Naive thymus-derived CD8-positive, alpha-beta T cell (primary cell): ENCODE results near the gene GPR146. TPM values are rescaled to one million over a fixed set of nuclear protein-coding genes. Genes with fewer than 3 reads are reported as not detected.
A peak's percentile ranks its signal among the peaks of the same experiment; 100 is the strongest.
"Not testable (repeated sequence)": the region's sequence is repeated elsewhere in the genome, so short reads cannot be mapped to it uniquely, and the experiment has no call there.

Experiments
- ATAC-seq, 2 donors: fragments of 150-1000 bp; cut with Tn5 transposase in 1 of 2; sonication (Bioruptor Pico), chemical (Tn5 transposase) in 1 of 2; 1 replicate in 1 of 2; 2 replicates in 1 of 2; pipeline ENCODE4 v1.10.0; 2021; ENCODE audit warnings: mild to moderate bottlenecking in 2 of 2, moderate library complexity in 2 of 2
- POLR2A ChIA-PET: fragments of 350-600 bp; sonication (Branson Sonifier 250); formaldehyde crosslinking; loops from one replicate; lab custom pipeline; 2021; ENCODE audit warnings: antibody characterized with exemption; lab: Charles Lee
- DNase-seq, 10 donors: peaks; one replicate each; pipeline versions ENCODE4 v3.0.0 to v3.0.0-alpha.2; 2020 to 2022
- H3K27ac Mint-ChIP-seq, 10 donors: one replicate each; pipeline ENCODE4 v1.8.0; 2020 to 2022; ENCODE audit warnings: mild to moderate bottlenecking in 10 of 10, mixed read lengths in 10 of 10, moderate library complexity in 4 of 10, inconsistent platforms in 1 of 10
- H3K27me3 Mint-ChIP-seq, 5 donors: one replicate each; pipeline ENCODE4 v1.8.0; 2021 to 2022; ENCODE audit warnings: mixed read lengths in 5 of 5
- H3K36me3 Mint-ChIP-seq, 3 donors: one replicate each; pipeline ENCODE4 v1.8.0; 2020 to 2022; ENCODE audit warnings: mixed read lengths in 3 of 3, mild to moderate bottlenecking in 2 of 3, inconsistent platforms in 1 of 3
- H3K4me1 Mint-ChIP-seq, 4 donors: one replicate each; pipeline ENCODE4 v1.8.0; 2021 to 2022; ENCODE audit warnings: mixed read lengths in 4 of 4
- H3K4me3 Mint-ChIP-seq, 10 donors: one replicate each; pipeline ENCODE4 v1.8.0; 2020 to 2022; ENCODE audit warnings: mild to moderate bottlenecking in 10 of 10, mixed read lengths in 10 of 10, moderate library complexity in 6 of 10, inconsistent platforms in 1 of 10
- H3K9me3 Mint-ChIP-seq, 9 donors: one replicate each; pipeline ENCODE4 v1.8.0; 2020 to 2022; ENCODE audit warnings: mixed read lengths in 9 of 9, mild to moderate bottlenecking in 3 of 9, inconsistent platforms in 1 of 9, moderate library complexity in 1 of 9
- polyA plus RNA-seq, 3 donors: library from polyadenylated mRNA; unstranded; fragments of 300-500 nt; fragmentation: Illumina TruSeq; gene quantifications; one replicate each; pipeline ENCODE4 v1.2.3, GENCODE V29; 2021
- total RNA-seq, 8 experiments: library from RNA in 2 of 8; stranded (reverse) in 2 of 8; gene quantifications; one replicate each; pipeline ENCODE4 v1.2.3 and lab custom pipeline; 2021 to 2026

GPR146 gene
- total and polyA plus RNA-seq, 5 experiments from 2014 or later, result 1.4 to 9.5 (median 3.8) TPM

DNA sequence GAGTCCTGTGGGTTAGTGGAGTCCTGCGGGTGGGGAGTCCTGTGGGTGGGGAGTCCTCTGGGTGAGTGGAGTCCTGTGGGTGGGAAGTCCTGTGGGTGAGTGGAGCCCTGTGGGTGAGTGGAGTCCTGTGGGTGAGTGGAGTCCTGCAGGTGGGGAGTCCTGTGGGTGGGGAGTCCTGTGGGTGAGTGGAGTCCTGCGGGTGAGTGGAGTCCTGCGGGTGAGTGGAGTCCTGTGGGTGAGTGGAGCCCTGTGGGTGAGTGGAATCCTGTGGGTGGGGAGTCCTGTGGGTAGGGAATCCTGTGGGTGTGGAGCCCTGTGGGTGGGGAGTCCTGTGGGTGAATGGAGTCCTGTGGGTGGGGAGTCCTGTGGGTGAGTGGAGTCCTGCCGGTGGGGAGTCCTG, 42.3 kb upstream of the GPR146 start:
- H3K9me3 Mint-ChIP-seq, DNase-seq, H3K4me3 Mint-ChIP-seq, POLR2A ChIA-PET, H3K27ac Mint-ChIP-seq, ATAC-seq, H3K27me3 Mint-ChIP-seq, H3K4me1 Mint-ChIP-seq: not testable (repeated sequence)
- H3K36me3 Mint-ChIP-seq, result peaks cover 0 to 10% (median 0%) of the 10 kb centered on the region in 3 donors

- H3K4me1 Mint-ChIP-seq, H3K27ac Mint-ChIP-seq, POLR2A ChIA-PET, H3K4me3 Mint-ChIP-seq, ATAC-seq, H3K9me3 Mint-ChIP-seq, H3K27me3 Mint-ChIP-seq, H3K36me3 Mint-ChIP-seq, DNase-seq: not testable (repeated sequence)
Measured at GRCh38 chr7:1002445-1002844, 41.9 kb upstream of the GPR146 start.

DNA sequence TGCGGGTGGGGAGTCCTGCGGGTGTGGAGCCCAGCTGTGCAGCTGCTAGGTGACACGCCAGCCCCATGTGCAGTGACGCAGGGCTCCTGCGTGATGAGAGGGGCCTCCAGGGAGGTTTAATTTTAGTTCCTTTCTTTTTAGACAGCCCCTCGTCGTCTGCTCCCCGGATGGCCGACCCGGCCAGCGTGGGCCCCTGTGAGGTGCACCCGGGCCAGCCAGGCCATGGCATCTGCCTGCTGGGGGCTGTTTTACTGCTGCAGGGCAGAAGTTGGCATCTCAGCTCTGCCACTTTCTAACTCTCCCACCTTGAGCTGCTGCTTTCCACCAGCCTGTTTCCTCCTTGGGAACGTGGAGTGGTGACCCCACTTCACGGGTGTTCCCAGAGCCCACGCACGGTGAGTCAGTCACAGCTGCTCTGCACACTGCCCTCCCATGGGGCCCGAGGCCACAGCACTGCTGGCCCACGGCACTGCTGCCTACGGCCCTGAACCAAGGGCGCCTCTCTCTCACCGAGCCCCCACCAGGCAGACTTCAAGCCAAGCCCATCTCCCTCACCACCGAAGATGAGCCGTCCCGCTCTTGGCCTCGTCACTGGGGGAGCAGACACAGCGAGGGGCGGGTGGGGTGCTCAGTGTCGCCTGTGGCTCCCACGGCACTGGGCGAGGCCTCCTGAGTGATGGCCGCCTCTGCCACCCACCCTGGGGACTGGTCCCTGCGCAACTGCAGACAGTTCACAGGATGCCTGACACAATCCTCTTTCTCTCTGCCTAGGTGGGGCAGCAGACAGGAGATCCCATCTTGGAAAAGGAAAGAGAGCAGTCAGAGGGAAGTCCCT, 40.1 kb upstream of the GPR146 start:
- DNase-seq (peak in 1 of 10 donors; percentile 21), ATAC-seq (peak in 1 of 2 donors; percentile 61)
- Mint-ChIP-seq H3K4me3 (peak overlapping the region in 2 of 10 donors; percentile 24), H3K36me3 (peaks cover 0 to 5% (median 0%) of the 10 kb centered on the region in 3 donors), H3K9me3 (peaks cover 0 to 1% (median 0%) of the 10 kb centered on the region in 9 donors), H3K27ac (no peak overlapping the region), H3K4me1 (peaks cover 0 to 7% (median 4%) of the 10 kb centered on the region in 4 donors), H3K27me3 (no peaks in the 10 kb centered on the region)
- POLR2A ChIA-PET, result no interaction called here

DNA sequence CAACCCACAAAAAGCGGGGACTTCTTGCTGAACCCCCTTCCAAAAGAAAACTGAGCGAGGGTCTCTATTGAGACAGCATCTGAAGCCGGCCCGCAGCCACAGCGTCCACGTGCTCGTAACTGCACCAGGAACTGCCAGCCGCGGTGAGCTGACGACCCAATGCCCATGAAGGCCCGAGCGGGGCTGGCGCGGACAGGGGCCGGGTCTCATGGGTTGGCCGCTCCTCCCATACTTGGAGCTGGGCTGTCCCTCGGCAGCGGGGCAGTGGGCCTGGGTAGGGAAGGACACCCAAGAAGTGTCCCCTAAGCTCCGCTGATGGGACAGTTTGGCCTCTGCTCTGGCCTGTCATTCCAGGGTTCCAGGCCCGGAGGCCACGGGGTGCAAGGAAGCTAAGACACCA, 39.0 kb upstream of the GPR146 start:
- Mint-ChIP-seq H3K36me3 (peaks cover 0 to 11% (median 0%) of the 10 kb centered on the region in 3 donors), H3K4me1 (peaks cover 0 to 7% (median 4%) of the 10 kb centered on the region in 4 donors), H3K27me3 (no peaks in the 10 kb centered on the region), H3K27ac (no peak overlapping the region), H3K9me3 (peaks cover 0 to 1% (median 0%) of the 10 kb centered on the region in 9 donors), H3K4me3 (no peak overlapping the region)
- no peak for DNase-seq
- ATAC-seq, result no peak
- POLR2A ChIA-PET, result no interaction called here

GRCh38 chr7:1007901-1008300, 36.4 kb upstream of the GPR146 start:
- DNase-seq (no peak), ATAC-seq (no peak)
- Mint-ChIP-seq H3K4me1 (peaks cover 10 to 12% (median 11%) of the 10 kb centered on the region in 4 donors), H3K36me3 (peaks cover 0 to 11% (median 0%) of the 10 kb centered on the region in 3 donors), H3K27me3 (no peaks in the 10 kb centered on the region), H3K4me3 (no peak overlapping the region), H3K27ac (no peak overlapping the region), H3K9me3 (peaks cover 0 to 5% (median 0%) of the 10 kb centered on the region in 9 donors)
- POLR2A ChIA-PET, result no interaction called here

DNA sequence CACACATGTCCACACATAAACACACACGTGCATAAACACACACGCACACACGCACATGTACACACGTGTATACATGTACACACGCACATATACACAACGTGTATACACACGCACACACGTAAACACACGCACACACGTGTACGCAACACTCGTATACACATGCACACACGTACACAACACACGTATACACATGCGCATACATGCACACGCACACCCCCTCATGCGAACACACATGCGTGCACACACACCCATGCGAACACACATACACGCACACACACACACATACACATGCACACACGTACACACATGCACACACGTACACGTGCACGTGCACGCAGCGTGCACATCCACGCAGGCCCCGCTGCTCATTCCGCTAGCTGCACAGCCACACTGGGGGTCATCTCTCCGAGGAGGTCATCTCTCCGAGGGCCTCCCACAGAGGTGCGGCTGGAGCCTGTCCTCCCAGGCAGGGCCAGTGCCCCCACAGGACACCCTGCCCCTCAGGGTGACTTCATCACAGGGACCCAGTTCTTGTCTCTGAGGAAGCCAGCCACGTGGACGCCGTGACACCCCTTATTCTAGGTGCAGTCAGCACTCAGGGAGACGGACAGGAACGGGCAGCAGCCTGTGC, 35.5 kb upstream of the GPR146 start:
- DNase-seq, result no peak
- no peaks in the 10 kb centered on the region for H3K27me3 Mint-ChIP-seq
- peaks cover 10 to 18% (median 14%) of the 10 kb centered on the region in 4 donors for H3K4me1 Mint-ChIP-seq
- ATAC-seq, result no peak
- H3K36me3 Mint-ChIP-seq, result peaks cover 0 to 11% (median 0%) of the 10 kb centered on the region in 3 donors
- POLR2A ChIA-PET, result no interaction called here
- peak overlapping the region in 1 of 10 donors; percentile 32 for H3K27ac Mint-ChIP-seq
- H3K4me3 Mint-ChIP-seq, result no peak overlapping the region
- peaks cover 0 to 5% (median 0%) of the 10 kb centered on the region in 9 donors for H3K9me3 Mint-ChIP-seq

GRCh38 chr7:1009747-1010146, 34.6 kb upstream of the GPR146 start:
- Mint-ChIP-seq H3K4me1 (peaks cover 10 to 23% (median 13%) of the 10 kb centered on the region in 4 donors), H3K9me3 (peaks cover 0 to 5% (median 0%) of the 10 kb centered on the region in 9 donors), H3K27me3 (no peaks in the 10 kb centered on the region), H3K27ac (no peak overlapping the region), H3K4me3 (no peak overlapping the region), H3K36me3 (peaks cover 0 to 11% (median 0%) of the 10 kb centered on the region in 3 donors)
- no peak for ATAC-seq
- POLR2A ChIA-PET, result no interaction called here
- DNase-seq, result no peak

DNA sequence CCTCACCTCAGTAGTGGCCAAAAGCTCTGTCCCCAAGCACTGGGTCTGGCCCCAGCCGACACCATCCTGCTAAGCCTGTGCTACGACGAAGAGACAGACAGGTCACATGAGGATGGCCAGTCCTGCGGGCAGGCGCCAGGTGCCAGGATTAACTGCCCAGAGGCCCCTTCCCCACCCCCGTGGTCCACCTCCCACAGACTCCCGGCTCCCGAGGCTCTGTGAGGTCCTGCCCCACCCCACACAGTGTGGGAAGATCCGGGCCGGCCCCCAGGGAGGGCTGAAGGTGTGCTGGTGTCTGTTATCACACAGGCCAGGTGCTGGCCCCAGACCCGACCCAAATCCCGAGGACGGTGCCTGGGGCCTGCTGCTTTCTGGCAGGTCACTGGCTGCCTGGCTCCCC, 34.1 kb upstream of the GPR146 start:
- Mint-ChIP-seq H3K4me3 (no peak overlapping the region), H3K27ac (no peak overlapping the region), H3K27me3 (no peaks in the 10 kb centered on the region), H3K4me1 (peaks cover 10 to 24% (median 13%) of the 10 kb centered on the region in 4 donors), H3K36me3 (peaks cover 0 to 11% (median 0%) of the 10 kb centered on the region in 3 donors), H3K9me3 (peaks cover 0 to 5% (median 0%) of the 10 kb centered on the region in 9 donors)
- POLR2A ChIA-PET, result no interaction called here
- DNase-seq (no peak), ATAC-seq (no peak)

DNA sequence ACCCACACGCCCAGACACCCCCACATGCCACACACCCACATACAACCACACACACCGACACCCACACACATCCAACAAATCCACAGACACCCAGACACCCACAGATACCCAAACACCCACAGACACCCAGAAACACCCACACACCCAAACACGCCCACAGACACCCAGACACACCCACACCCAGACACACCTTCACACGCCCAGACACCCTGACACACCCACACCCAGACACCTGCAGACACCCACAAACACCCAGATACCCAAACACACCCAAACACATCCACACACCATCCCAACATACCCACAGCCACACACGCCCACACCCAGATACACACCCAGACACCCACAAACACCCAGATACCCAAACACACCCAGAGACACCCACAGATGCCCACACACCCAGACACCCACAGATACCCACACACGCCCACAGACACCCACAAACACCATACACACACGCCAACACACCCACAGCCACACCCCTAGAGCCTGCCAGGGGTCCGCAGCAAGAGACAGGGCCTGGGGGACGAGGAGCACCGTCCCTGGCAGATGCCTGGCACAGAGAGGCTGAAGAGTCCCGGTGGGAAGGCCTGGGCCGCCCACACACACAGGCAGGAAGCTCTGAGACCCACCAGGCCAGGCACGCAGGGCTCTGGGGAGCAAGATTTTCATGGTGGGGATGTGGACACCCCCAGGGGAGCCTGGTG, 32.9 kb upstream of the GPR146 start:
- H3K27ac Mint-ChIP-seq, result peak overlapping the region in 5 of 10 donors; percentile 30 to 88 (median 81)
- DNase-seq (peak in 1 of 10 donors; percentile 37), ATAC-seq (no peak)
- H3K9me3 Mint-ChIP-seq, result peaks cover 0 to 5% (median 0%) of the 10 kb centered on the region in 9 donors
- H3K36me3 Mint-ChIP-seq, result peaks cover 0 to 6% (median 0%) of the 10 kb centered on the region in 3 donors
- no peaks in the 10 kb centered on the region for H3K27me3 Mint-ChIP-seq
- H3K4me3 Mint-ChIP-seq, result peak overlapping the region in 5 of 10 donors; percentile 17 to 73 (median 62)
- H3K4me1 Mint-ChIP-seq, result peaks cover 6 to 26% (median 13%) of the 10 kb centered on the region in 4 donors
- POLR2A ChIA-PET, result no interaction called here

- Mint-ChIP-seq H3K4me3 (peak overlapping the region in 2 of 10 donors; percentile 17 to 62), H3K4me1 (peaks cover 6 to 26% (median 13%) of the 10 kb centered on the region in 4 donors), H3K27ac (peak overlapping the region in 1 of 10 donors; percentile 88), H3K27me3 (no peaks in the 10 kb centered on the region), H3K9me3 (peaks cover 0 to 5% (median 0%) of the 10 kb centered on the region in 9 donors), H3K36me3 (peaks cover 0 to 6% (median 0%) of the 10 kb centered on the region in 3 donors)
- ATAC-seq (no peak), DNase-seq (no peak)
- POLR2A ChIA-PET, result no interaction called here
Measured at GRCh38 chr7:1012004-1012715, 32.2 kb upstream of the GPR146 start.

GRCh38 chr7:1012716-1013095, 31.6 kb upstream of the GPR146 start:
- POLR2A ChIA-PET, result no interaction called here
- Mint-ChIP-seq H3K36me3 (peaks cover 0 to 6% (median 0%) of the 10 kb centered on the region in 3 donors), H3K27me3 (no peaks in the 10 kb centered on the region), H3K9me3 (peaks cover 0 to 5% (median 0%) of the 10 kb centered on the region in 9 donors), H3K4me3 (no peak overlapping the region), H3K4me1 (peaks cover 6 to 26% (median 13%) of the 10 kb centered on the region in 4 donors), H3K27ac (no peak overlapping the region)
- ATAC-seq, result no peak
- DNase-seq, result no peak

GRCh38 chr7:1013581-1013980, 30.8 kb upstream of the GPR146 start:
- peak overlapping the region in 2 of 10 donors; percentile 8 to 11 for H3K27ac Mint-ChIP-seq
- H3K36me3 Mint-ChIP-seq, result peaks cover 0 to 12% (median 0%) of the 10 kb centered on the region in 3 donors

More at GRCh38 chr7:1013581-1013980, 30.8 kb upstream of the GPR146 start:
- peaks cover 0 to 5% (median 0%) of the 10 kb centered on the region in 9 donors for H3K9me3 Mint-ChIP-seq
- DNase-seq, result no peak
- no peak overlapping the region for H3K4me3 Mint-ChIP-seq
- peaks cover 10 to 33% (median 22%) of the 10 kb centered on the region in 4 donors for H3K4me1 Mint-ChIP-seq
- H3K27me3 Mint-ChIP-seq, result no peaks in the 10 kb centered on the region
- POLR2A ChIA-PET, result no interaction called here
- ATAC-seq, result no peak
